Globus pallidus (tissue), 1 donor: ENCODE measurements around the gene VRTN.
A peak's percentile ranks its signal among the peaks of the same experiment; 100 is the strongest.
"Not testable (repeated sequence)": the region's sequence is repeated elsewhere in the genome, so short reads cannot be mapped to it uniquely, and the experiment has no call there.

ENCODE experiments used
- DNase-seq: peaks from one replicate; pipeline ENCODE4 v3.0.0-alpha.2; 2015; ENCODE audit warnings: low spot score

Gene VRTN

GRCh38 chr14:74349757-74350156 is 1.5 kb downstream of the VRTN start:
- DNase-seq, result no peak

- DNase-seq, result no peak
These were observed 2.1 kb downstream of the VRTN start for GRCh38 chr14:74350211-74350927.

- DNase-seq, result no peak
These were observed 2.7 kb downstream of the VRTN start for GRCh38 chr14:74350928-74351323.

- no peak for DNase-seq
These were observed 8.8 kb downstream of the VRTN start for GRCh38 chr14:74356892-74357575.

- no peak for DNase-seq
These were observed 9.3 kb downstream of the VRTN start for GRCh38 chr14:74357585-74357984.

- DNase-seq, result no peak
These were observed 10.0 kb downstream of the VRTN start for GRCh38 chr14:74358176-74358829.

- DNase-seq, result no peak
These were observed 11.9 kb downstream of the VRTN start for GRCh38 chr14:74360163-74360562.

GRCh38 chr14:74362361-74362915 is 14.2 kb downstream of the VRTN start:
- DNase-seq, result peak; percentile 45

- peak; percentile 29 for DNase-seq
These were observed 16.1 kb downstream of the VRTN start for GRCh38 chr14:74364271-74364880.

- no peak for DNase-seq
These were observed 19.8 kb downstream of the VRTN start for GRCh38 chr14:74368026-74368425.

- DNase-seq, result no peak
These were observed 20.2 kb downstream of the VRTN start for GRCh38 chr14:74368441-74368840.

- no peak for DNase-seq
These were observed 29.9 kb downstream of the VRTN start for GRCh38 chr14:74377976-74378690.

- no peak for DNase-seq
These were observed 31.9 kb downstream of the VRTN start for GRCh38 chr14:74380172-74380571.

- DNase-seq, result no peak
These were observed 32.6 kb downstream of the VRTN start for GRCh38 chr14:74380845-74381244.

GRCh38 chr14:74381571-74381970 is 33.3 kb downstream of the VRTN start:
- DNase-seq, result not testable (repeated sequence)

- DNase-seq, result no peak
These were observed 34.0 kb downstream of the VRTN start for GRCh38 chr14:74382231-74382630.

GRCh38 chr14:74389980-74390379 is 41.7 kb downstream of the VRTN start:
- DNase-seq, result no peak

GRCh38 chr14:74390505-74390904 is 42.2 kb downstream of the VRTN start:
- not testable (repeated sequence) for DNase-seq

GRCh38 chr14:74391479-74391878 is 43.2 kb downstream of the VRTN start:
- no peak for DNase-seq

GRCh38 chr14:74392616-74393570 is 44.6 kb downstream of the VRTN start:
- DNase-seq, result no peak

GRCh38 chr14:74394549-74394948 is 46.3 kb downstream of the VRTN start:
- DNase-seq, result no peak
